Mucosa of rectum (tissue), 2 donors: ENCODE results near the gene TUT4.

Experiments used
- H3K27ac ChIP-seq, 2 donors: one replicate each; pipeline ENCODE4 v1.7.0; 2013; ENCODE audit warnings: inconsistent platforms in 2 of 2, low read depth in 2 of 2, low read length in 2 of 2
- H3K27me3 ChIP-seq, 2 donors: one replicate each; pipeline ENCODE4 v1.7.0; 2013; ENCODE audit warnings: low read length in 2 of 2; ENCODE audit not compliant: control insufficient read depth in 2 of 2, insufficient read depth in 2 of 2
- H3K36me3 ChIP-seq, 2 donors: one replicate each; pipeline ENCODE4 v1.7.0; 2013; ENCODE audit warnings: low read length in 2 of 2; ENCODE audit not compliant: control insufficient read depth in 2 of 2, insufficient read depth in 2 of 2
- H3K4me1 ChIP-seq, 2 donors: one replicate each; pipeline ENCODE4 v1.7.0; 2013; ENCODE audit warnings: low read length in 2 of 2, mild to moderate bottlenecking in 1 of 2; ENCODE audit not compliant: control insufficient read depth in 2 of 2, insufficient read depth in 2 of 2
- H3K4me3 ChIP-seq, 2 donors: one replicate each; pipeline ENCODE4 v1.7.0; 2013; ENCODE audit warnings: low read length in 2 of 2
- H3K9ac ChIP-seq, 2 donors: one replicate each; pipeline ENCODE4 v1.7.0; 2013; ENCODE audit warnings: low read length in 2 of 2, low read depth in 1 of 2, mild to moderate bottlenecking in 1 of 2
- H3K9me3 ChIP-seq, 2 donors: one replicate each; pipeline ENCODE4 v1.7.0; 2013; ENCODE audit warnings: low read length in 2 of 2; ENCODE audit not compliant: control insufficient read depth in 2 of 2
- donor health status: healthy.
- donor health status: Normal muscosa, but diverticular disease.

TUT4 gene

DNA sequence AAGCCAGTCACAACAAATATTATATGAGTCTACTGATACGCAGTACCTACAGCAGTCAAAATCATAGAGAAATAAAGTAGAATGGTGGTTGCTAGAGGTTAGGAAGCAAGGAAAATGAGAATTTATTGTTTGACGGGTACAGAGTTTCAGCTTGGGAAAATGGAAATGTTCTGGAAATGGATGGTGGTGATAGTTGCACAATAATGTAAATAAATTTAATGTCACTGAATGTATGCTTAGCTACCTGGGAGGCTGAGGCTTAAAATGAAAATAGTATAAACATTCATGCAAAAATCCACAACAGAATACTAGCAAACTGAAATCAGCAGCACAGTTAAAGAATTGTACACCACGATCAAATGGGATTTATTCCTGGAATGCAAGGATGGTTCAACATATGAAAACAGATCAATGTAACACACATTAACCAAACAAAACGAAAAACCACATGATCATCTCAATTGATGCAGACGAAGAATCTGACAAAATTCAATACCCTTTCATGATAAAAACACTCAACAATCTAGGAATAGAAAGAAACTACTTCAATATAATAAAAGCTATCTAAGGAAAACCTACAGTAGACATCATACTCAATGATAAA, 10.7 kb downstream of the TUT4 start:
- no peak overlapping the region for H3K27ac ChIP-seq
- H3K4me1 ChIP-seq, result no peaks in the 10 kb centered on the region
- H3K9ac ChIP-seq, result no peak overlapping the region
- no peak overlapping the region for H3K4me3 ChIP-seq
- H3K36me3 ChIP-seq, result no peaks in the 10 kb centered on the region
- H3K9me3 ChIP-seq, result peaks cover 0 to 6% of the 10 kb centered on the region in 2 donors
- H3K27me3 ChIP-seq, result no peaks in the 10 kb centered on the region

GRCh38 chr1:52534928-52535764, 17.7 kb downstream of the TUT4 start:
- Histone ChIP-seq H3K27ac (no peak overlapping the region), H3K4me1 (no peaks in the 10 kb centered on the region), H3K36me3 (no peaks in the 10 kb centered on the region), H3K9ac (no peak overlapping the region), H3K4me3 (no peak overlapping the region), H3K27me3 (no peaks in the 10 kb centered on the region), H3K9me3 (no peaks in the 10 kb centered on the region)

GRCh38 chr1:52533713-52534112, 19.2 kb downstream of the TUT4 start:
- H3K4me1 ChIP-seq, result no peaks in the 10 kb centered on the region
- H3K4me3 ChIP-seq, result no peak overlapping the region
- no peaks in the 10 kb centered on the region for H3K9me3 ChIP-seq
- no peaks in the 10 kb centered on the region for H3K36me3 ChIP-seq
- H3K9ac ChIP-seq, result no peak overlapping the region
- H3K27ac ChIP-seq, result no peak overlapping the region
- H3K27me3 ChIP-seq, result no peaks in the 10 kb centered on the region

DNA sequence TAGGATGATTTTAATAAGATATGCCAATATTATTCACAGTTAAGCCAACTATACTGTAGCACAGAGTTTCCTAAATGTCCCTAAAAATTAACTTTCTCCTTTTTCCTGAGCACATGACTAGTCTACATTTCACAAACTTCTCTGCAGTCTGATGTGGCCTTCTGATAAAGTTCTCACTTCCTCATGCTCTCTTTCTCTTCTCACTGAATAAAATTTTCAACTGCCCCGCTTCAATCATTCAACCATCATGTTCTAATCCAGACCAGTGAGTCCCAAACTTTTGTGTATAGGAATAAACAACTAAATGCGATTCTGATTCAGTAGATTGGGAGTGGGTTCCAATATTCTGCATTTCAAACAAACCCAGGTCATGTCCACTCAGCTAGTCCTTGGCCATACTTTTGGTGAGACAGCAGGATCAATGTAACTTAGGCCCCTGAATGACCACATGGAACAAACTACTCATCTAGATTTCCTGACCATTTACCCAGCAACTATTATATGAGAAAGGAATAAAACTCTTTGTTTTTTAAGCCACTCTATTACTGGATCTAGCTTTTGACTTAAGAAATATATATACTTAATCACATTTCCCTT, 20.1 kb downstream of the TUT4 start:
- H3K9me3 ChIP-seq, result no peaks in the 10 kb centered on the region
- no peak overlapping the region for H3K9ac ChIP-seq
- H3K36me3 ChIP-seq, result no peaks in the 10 kb centered on the region
- H3K4me1 ChIP-seq, result no peaks in the 10 kb centered on the region
- no peak overlapping the region for H3K27ac ChIP-seq
- no peaks in the 10 kb centered on the region for H3K27me3 ChIP-seq
- H3K4me3 ChIP-seq, result no peak overlapping the region

DNA sequence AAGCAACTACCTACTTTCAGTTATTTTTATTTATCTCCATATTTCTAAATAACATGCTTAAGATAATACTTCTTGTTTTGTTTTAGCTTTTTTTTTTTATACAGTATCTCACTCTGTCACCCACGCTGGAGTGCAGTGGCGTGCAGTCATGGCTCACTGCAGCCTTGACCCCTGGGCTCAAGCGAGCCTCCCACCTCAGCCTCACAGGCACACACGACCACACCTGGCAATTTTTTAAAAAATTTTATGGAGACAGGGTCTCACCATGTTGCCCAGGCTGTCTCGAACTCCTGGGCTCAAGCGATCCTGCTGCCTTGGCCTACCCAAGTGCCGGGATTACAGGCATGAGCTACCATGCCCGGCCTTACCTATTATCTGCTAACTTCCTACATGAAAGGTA, 20.6 kb downstream of the TUT4 start:
- no peak overlapping the region for H3K27ac ChIP-seq

GRCh38 chr1:52531249-52531872, 21.5 kb downstream of the TUT4 start:
- no peak overlapping the region for H3K4me3 ChIP-seq
- no peaks in the 10 kb centered on the region for H3K27me3 ChIP-seq
- no peak overlapping the region for H3K27ac ChIP-seq

More for the DNA sequence above, 20.6 kb downstream of the TUT4 start:
- no peak overlapping the region for H3K4me3 ChIP-seq
- H3K9me3 ChIP-seq, result no peaks in the 10 kb centered on the region
- H3K27me3 ChIP-seq, result no peaks in the 10 kb centered on the region
- no peaks in the 10 kb centered on the region for H3K36me3 ChIP-seq
- H3K4me1 ChIP-seq, result no peaks in the 10 kb centered on the region
- no peak overlapping the region for H3K9ac ChIP-seq

DNA sequence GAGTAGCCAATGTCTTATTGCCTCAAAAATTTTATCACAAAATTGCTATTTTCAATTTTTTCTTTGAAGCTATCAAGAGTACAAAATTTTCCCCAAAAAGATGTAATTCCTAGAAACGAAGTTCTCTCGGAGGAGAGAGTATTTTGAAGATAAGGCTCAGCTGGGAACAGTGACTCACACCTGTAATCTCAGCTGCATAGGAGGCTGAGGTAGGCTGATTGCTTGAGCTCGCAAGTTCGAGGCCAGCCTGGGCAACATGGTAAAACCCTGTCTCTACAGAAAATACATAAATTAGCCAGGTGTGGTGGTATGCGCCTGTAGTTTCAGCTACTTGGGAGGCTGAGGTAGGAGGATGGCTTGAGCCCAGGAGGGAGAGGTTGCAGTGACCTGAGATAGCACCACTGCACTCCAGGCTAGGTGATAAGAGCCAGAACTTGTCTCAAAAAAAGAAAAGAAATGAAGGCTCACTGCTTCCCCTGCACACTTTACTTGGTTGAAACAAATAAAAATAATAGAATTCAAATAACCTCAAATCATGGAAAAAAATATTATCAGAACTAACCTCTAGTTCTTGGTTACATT, 22.2 kb downstream of the TUT4 start:
- Histone ChIP-seq H3K27me3 (no peaks in the 10 kb centered on the region), H3K9me3 (no peaks in the 10 kb centered on the region), H3K9ac (no peak overlapping the region), H3K27ac (no peak overlapping the region), H3K4me1 (no peaks in the 10 kb centered on the region), H3K4me3 (no peak overlapping the region), H3K36me3 (peaks cover 0 to 1% of the 10 kb centered on the region in 2 donors)

More at GRCh38 chr1:52531249-52531872, 21.5 kb downstream of the TUT4 start:
- no peaks in the 10 kb centered on the region for H3K36me3 ChIP-seq
- no peaks in the 10 kb centered on the region for H3K4me1 ChIP-seq
- no peaks in the 10 kb centered on the region for H3K9me3 ChIP-seq
- H3K9ac ChIP-seq, result no peak overlapping the region

- Histone ChIP-seq H3K27me3 (no peaks in the 10 kb centered on the region), H3K9me3 (no peaks in the 10 kb centered on the region), H3K4me1 (no peaks in the 10 kb centered on the region), H3K36me3 (peaks cover 2 to 4% of the 10 kb centered on the region in 2 donors), H3K27ac (no peak overlapping the region), H3K9ac (no peak overlapping the region), H3K4me3 (no peak overlapping the region)
These were observed 29.5 kb downstream of the TUT4 start for GRCh38 chr1:52523376-52523775.

DNA sequence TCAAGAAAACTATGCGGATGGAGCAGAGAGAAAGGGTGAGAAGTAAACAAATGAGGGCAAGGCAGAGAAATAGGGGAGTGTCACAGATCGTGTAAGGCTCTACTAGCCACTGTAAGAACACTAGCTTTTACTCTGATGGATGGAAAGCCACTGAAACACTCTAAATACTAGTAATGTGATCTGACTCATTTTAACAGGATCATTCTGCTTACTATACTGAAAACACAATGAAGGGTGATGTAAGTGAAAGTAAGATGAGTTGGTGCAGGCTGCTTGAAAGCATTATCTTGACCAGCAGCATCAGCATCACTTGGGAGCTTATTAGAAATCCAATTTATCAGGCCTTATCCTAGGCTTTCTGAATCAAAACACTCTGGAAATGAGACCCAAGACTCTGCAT, 32.7 kb downstream of the TUT4 start:
- Histone ChIP-seq H3K27ac (no peak overlapping the region), H3K36me3 (peaks cover 4 to 8% of the 10 kb centered on the region in 2 donors), H3K9me3 (no peaks in the 10 kb centered on the region), H3K9ac (no peak overlapping the region), H3K27me3 (no peaks in the 10 kb centered on the region), H3K4me3 (no peak overlapping the region), H3K4me1 (no peaks in the 10 kb centered on the region)

DNA sequence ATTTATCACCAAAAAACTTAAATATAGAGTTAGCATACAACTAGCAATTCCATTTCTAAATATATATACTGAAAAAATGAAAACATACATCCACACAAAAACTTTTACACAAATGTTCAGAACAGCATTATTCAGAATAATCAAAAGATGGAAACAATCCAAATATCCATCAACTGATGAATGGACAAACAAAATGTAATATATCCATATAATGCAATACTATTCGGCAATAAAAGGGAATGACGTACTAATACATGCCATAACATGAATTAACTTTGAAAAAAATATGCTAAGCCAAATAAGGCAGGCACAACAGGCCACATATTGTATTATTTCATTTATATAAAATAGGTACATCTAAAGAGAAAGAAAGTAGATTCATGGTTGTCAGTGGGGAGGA, 33.9 kb downstream of the TUT4 start:
- no peaks in the 10 kb centered on the region for H3K4me1 ChIP-seq
- no peak overlapping the region for H3K27ac ChIP-seq
- no peak overlapping the region for H3K9ac ChIP-seq
- no peaks in the 10 kb centered on the region for H3K9me3 ChIP-seq
- no peak overlapping the region for H3K4me3 ChIP-seq
- H3K27me3 ChIP-seq, result no peaks in the 10 kb centered on the region
- peaks cover 5 to 8% of the 10 kb centered on the region in 2 donors for H3K36me3 ChIP-seq
